ENCODE data around the gene ZNF394. TPM values are rescaled to one million over a fixed set of nuclear protein-coding genes. Genes with fewer than 3 reads are reported as not detected.
A peak's percentile ranks its signal among the peaks of the same experiment; 100 is the strongest.

ZNF394 gene
- total RNA-seq, 1 donor, result 23.4 TPM

DNA sequence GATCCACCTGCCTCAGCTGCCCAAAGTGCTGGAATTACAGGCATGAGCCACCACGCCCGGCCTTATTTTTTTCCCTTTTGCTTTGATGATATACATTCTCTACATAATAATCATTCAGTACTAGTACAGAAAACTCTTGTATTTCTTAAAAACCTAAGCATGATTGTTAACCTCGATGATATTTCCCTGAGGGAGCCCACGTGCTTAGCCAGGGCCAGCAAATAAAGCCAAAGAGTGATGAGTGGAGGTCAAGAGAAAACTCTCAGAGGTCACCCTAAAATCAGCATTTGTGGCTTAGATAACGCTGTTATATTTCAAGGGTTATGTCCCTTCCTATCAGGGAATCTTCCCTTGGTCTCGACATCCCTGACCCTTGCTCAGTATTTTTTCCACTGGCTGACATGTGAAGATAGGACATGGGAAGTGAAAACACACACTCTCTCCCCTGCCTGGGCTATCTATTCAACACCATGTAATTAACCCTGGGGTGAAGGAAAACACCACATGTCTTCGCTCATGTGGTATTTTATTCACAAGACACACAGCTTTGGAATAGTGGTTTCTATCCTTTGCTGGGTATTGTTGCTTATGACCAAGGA, 39.2 kb upstream of the ZNF394 start:
- H3K4me3 ChIP-seq (ENCODE audit: low read depth, low read length), result no peak overlapping the region
- DNase-seq (ENCODE audit: low read depth), result no peak
- TF ChIP-seq, protein P1, sequence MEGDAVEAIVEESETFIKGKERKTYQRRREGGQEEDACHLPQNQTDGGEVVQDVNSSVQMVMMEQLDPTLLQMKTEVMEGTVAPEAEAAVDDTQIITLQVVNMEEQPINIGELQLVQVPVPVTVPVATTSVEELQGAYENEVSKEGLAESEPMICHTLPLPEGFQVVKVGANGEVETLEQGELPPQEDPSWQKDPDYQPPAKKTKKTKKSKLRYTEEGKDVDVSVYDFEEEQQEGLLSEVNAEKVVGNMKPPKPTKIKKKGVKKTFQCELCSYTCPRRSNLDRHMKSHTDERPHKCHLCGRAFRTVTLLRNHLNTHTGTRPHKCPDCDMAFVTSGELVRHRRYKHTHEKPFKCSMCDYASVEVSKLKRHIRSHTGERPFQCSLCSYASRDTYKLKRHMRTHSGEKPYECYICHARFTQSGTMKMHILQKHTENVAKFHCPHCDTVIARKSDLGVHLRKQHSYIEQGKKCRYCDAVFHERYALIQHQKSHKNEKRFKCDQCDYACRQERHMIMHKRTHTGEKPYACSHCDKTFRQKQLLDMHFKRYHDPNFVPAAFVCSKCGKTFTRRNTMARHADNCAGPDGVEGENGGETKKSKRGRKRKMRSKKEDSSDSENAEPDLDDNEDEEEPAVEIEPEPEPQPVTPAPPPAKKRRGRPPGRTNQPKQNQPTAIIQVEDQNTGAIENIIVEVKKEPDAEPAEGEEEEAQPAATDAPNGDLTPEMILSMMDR (IDR thresholded peaks at IDR 0.05; ENCODE audit: insufficient read depth, low read length), result no peak

- TF ChIP-seq, protein P1 (IDR thresholded peaks at IDR 0.05; ENCODE audit: insufficient read depth, low read length), result no peak
- no peak overlapping the region for H3K4me3 ChIP-seq (ENCODE audit: low read depth, low read length)
- no peak for DNase-seq (ENCODE audit: low read depth)
Measured at GRCh38 chr7:99535667-99536066, 35.6 kb upstream of the ZNF394 start.

GRCh38 chr7:99531354-99531765, 31.3 kb upstream of the ZNF394 start:
- no peak for DNase-seq (ENCODE audit: low read depth)
- H3K4me3 ChIP-seq (ENCODE audit: low read depth, low read length), result no peak overlapping the region

DNA sequence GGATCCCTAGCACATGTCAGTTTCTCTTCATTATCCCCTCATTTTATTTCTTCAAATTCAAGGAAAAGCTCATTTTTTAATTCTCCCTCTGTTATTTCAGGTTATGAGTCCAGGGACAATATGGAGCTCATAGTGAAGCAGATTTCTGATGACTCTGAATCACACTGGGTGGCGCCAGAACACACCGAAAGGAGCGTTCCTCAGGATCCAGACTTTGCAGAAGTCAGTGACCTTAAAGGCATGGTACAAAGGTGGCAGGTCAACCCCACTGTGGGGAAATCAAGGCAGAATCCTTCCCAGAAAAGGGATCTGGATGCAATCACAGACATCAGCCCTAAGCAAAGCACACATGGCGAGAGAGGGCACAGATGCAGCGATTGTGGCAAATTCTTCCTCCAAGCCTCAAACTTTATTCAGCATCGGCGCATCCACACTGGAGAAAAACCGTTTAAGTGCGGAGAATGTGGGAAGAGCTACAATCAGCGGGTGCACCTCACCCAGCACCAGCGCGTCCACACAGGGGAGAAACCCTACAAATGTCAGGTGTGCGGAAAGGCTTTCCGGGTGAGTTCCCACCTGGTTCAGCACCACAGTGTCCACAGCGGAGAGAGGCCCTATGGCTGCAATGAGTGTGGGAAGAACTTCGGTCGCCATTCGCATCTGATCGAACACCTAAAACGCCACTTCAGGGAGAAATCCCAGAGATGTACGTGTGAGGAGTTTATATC, 25.8 kb upstream of the ZNF394 start:
- no peak for DNase-seq (ENCODE audit: low read depth)

More at GRCh38 chr7:99531354-99531765, 31.3 kb upstream of the ZNF394 start:
- TF ChIP-seq, protein P1 (IDR thresholded peaks at IDR 0.05; ENCODE audit: insufficient read depth, low read length), result no peak

GRCh38 chr7:99521399-99521798, 21.3 kb upstream of the ZNF394 start:
- TF ChIP-seq, protein P1 (IDR thresholded peaks at IDR 0.05; ENCODE audit: insufficient read depth, low read length), result no peak
- DNase-seq (ENCODE audit: low read depth), result no peak
- H3K4me3 ChIP-seq (ENCODE audit: low read depth, low read length), result no peak overlapping the region

More for the DNA sequence above, 25.8 kb upstream of the ZNF394 start:
- H3K4me3 ChIP-seq (ENCODE audit: low read depth, low read length), result no peak overlapping the region
- TF ChIP-seq, protein P1 (IDR thresholded peaks at IDR 0.05; ENCODE audit: insufficient read depth, low read length), result no peak

DNA sequence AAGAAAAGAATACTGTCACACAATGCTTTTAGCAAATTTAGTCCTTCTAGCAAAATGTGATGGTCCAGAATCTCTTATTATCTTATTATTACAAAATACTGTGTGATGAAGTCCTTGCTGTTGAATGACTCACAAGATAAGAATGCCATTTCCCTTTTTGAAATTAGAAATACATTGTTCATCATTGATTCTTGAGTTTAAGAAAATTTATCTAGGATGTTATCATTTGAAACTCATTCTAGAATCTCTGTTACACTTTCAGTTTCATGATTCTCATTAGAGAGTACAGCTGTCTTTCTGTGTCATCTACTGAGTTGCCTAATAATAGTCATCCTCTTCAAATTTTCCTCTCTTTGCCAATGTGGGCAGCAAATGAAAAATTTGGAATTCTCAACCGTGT, 14.0 kb upstream of the ZNF394 start:
- TF ChIP-seq, protein P1 (IDR thresholded peaks at IDR 0.05; ENCODE audit: insufficient read depth, low read length), result no peak
- H3K4me3 ChIP-seq (ENCODE audit: low read depth, low read length), result no peak overlapping the region
- DNase-seq (ENCODE audit: low read depth), result peak; percentile 58

All from fibroblast of the aortic adventitia (primary cell).